Choroid plexus epithelial cell (primary cell): ENCODE results near the gene RHOB.
"Not testable (repeated sequence)": the region's sequence is repeated elsewhere in the genome, so short reads cannot be mapped to it uniquely, and the experiment has no call there.

Experiments
- DNase-seq: peaks from one replicate; pipeline ENCODE4 v3.0.0-alpha.2; 2010; ENCODE audit warnings: low read depth
- H3K4me3 ChIP-seq: 2 replicates; pipeline ENCODE4 v1.5.1; 2011; ENCODE audit warnings: low read depth, mild to moderate bottlenecking, control low read depth, low read length, moderate library complexity
- TF ChIP-seq, protein P1 (sequence below): conservative IDR thresholded peaks from 2 replicates; pipeline ENCODE4 v1.5.1; 2011; ENCODE audit warnings: low read depth, mild to moderate bottlenecking, control low read depth, inconsistent platforms, low read length, moderate library complexity

RHOB gene

DNA sequence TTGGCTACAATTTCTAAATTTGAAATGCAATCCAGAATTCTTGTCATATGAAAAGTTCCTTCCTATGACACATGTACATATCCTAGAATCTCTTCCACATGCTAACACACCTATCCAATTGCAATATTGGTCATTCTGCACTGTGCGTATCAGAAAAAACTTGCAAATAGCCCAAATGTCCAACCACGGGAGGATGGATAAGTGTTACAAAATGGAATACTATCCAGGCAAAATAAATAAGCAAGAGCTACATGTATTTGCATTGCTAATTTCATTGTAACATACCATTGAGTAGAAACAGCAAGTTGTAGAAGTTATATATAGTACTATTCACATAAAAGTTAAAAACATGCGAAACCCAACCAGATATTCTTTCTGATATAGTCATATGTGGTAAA, 15.6 kb upstream of the RHOB start:
- H3K4me3 ChIP-seq, result no peak overlapping the region
- TF ChIP-seq, protein P1, sequence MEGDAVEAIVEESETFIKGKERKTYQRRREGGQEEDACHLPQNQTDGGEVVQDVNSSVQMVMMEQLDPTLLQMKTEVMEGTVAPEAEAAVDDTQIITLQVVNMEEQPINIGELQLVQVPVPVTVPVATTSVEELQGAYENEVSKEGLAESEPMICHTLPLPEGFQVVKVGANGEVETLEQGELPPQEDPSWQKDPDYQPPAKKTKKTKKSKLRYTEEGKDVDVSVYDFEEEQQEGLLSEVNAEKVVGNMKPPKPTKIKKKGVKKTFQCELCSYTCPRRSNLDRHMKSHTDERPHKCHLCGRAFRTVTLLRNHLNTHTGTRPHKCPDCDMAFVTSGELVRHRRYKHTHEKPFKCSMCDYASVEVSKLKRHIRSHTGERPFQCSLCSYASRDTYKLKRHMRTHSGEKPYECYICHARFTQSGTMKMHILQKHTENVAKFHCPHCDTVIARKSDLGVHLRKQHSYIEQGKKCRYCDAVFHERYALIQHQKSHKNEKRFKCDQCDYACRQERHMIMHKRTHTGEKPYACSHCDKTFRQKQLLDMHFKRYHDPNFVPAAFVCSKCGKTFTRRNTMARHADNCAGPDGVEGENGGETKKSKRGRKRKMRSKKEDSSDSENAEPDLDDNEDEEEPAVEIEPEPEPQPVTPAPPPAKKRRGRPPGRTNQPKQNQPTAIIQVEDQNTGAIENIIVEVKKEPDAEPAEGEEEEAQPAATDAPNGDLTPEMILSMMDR, result no peak
- DNase-seq, result no peak

DNA sequence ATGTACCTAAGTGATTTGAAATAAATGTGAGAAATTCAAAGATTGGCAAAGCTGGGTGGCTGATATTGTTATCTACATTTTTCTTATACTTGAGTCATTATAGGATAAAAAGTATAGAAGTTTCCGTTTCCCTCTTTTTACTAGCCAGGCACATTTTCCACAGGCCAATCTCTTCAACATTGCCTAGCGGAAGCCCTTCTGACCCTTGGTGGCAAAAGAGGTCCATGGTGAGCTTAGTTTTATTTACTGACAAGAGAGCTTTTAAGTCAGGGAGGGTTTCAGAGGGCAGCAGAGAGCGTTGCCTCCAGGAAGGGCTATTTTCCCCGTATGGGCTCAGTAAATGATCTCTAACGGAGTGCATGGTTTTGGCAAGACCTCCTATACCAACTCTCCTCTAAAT, 15.1 kb upstream of the RHOB start:
- TF ChIP-seq, protein P1, result no peak
- H3K4me3 ChIP-seq, result no peak overlapping the region
- no peak for DNase-seq

DNA sequence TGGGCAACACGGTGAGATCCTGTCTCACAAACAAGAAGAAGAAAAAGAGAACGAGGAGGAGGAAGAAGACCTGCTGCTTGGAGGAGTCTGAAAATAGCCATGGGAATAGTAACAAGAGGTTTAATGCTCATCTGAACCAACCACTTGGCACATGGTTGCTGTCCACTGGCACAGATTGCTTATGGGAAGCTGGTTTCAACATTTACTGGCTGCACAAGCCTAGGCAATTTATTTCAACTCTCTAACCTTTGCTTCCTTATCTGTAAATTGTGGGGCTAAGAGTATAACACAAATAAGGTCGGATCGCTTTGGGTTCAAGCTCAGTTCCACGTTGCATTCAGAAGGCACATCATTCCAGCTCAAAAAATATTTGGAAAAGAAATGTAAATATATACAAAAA, 14.2 kb upstream of the RHOB start:
- TF ChIP-seq, protein P1, result no peak
- no peak for DNase-seq

DNA sequence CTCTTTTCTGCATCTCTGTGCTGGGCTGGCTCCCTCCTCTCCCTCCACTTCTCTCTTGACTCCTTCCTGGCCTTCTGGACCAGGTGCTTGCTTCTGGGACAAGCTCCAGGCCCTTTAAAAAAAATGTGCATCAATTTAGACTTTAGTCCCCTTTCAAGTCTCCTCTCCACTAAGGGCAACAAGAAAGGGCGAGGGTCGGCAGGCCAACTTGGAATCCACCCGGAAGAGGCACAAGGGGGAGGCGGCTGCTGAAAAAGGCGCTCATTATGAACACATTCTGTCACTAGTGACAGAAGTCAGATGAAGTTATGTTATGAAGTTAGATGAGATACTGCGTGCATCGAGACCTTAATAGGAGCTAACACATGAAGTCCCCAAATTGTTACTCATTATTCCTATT, 13.6 kb upstream of the RHOB start:
- no peak for DNase-seq
- TF ChIP-seq, protein P1, result no peak
- H3K4me3 ChIP-seq, result no peak overlapping the region

More for the DNA sequence above, 14.2 kb upstream of the RHOB start:
- H3K4me3 ChIP-seq, result no peak overlapping the region

DNA sequence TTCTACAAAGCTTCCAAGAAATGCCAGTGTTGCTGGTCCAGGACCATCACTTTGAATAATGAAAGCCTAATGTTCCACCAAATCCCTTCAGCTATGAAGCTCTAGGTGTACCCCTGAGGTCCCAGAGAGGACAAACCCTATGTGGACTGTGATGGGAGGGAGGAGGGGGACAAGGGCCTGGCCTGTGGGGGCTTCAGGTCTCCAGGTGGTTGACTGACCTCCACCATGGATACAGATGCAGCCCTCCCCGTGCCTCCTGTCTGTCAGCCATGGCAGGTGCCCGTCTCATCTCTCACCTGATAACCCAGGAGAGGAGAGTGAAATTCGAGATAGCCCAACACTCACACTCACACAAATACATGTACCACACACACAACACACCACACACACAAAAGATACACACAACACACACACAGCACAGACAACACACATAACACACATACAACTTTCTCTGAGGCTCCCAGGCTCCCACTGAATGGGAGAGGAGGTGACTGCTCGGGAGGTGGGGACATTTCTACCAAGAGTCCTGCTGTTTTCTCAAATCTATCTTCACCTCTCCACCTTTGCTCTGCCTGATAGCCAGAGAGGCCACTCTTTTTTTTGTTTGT, 12.8 kb upstream of the RHOB start:
- DNase-seq, result no peak
- TF ChIP-seq, protein P1, result no peak
- H3K4me3 ChIP-seq, result no peak overlapping the region

DNA sequence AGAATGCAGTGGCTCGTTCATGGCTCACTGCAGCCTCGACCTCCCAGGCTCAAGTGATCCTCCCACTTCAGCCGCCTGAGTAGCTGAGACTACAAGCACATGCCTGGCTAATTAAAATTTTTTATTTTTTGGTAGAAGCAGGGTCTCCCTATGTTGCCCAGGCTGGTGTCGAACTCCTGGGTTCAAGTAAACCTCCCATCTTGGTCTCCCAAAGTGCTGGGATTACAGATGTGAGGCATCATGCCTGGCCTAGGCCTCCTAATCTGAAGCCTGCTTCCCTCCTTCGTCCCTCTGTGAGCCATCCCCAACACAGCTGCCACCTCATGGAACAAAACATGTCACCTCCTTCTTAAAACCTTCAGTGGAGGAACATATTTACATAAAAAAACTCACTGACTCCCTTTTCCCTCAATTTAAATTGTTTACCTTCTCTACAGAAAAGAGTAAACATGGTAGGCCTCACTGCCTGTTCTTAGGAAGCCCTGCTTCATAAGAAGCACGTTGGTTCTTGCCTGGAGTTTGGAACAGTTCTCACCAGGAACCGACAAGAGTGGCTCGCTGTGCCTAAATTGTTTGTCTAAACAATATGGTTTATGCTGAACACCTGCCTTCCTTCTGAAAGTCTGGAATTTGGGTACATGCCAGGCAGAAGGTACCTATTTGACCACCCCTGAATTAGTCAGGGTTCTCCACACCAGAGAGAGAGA, 12.1 kb upstream of the RHOB start:
- TF ChIP-seq, protein P1, result no peak
- DNase-seq, result no peak
- no peak overlapping the region for H3K4me3 ChIP-seq

DNA sequence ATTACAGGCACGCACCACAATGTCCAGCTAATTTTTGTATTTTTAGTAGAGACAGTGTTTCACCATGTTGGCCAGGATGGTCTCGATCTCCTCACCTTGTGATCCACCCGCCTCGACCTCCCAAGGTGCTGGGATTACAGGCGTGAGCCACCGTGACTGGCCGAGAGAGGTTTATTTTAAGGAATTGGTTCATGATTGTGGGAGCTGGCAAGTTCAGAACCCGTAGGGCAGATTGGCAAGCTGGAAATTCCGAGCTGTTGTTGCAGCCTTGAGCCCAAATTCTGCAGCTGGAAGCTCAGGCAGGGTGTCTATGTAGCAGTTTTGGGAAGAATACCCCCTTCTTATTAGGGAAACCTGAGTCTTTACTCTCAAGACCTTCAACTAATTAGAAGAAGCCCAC, 11.4 kb upstream of the RHOB start:
- DNase-seq, H3K4me3 ChIP-seq: not testable (repeated sequence)
